Retinal pigment epithelial cell (primary cell): ENCODE measurements around the gene TMEM255B.

Source experiments
- DNase-seq: peaks from one replicate; pipeline ENCODE4 v3.0.0-alpha.2; 2010; ENCODE audit warnings: low read depth
- H3K4me3 ChIP-seq: 2 replicates; pipeline ENCODE4 v1.5.1; 2011; ENCODE audit warnings: mild to moderate bottlenecking, low read length, control low read depth, moderate library complexity
- TF ChIP-seq, protein P1 (sequence below): conservative IDR thresholded peaks from 2 replicates; pipeline ENCODE4 v1.5.1; 2011; ENCODE audit warnings: low read depth, low read length, control low read depth, inconsistent platforms

TMEM255B gene

DNA sequence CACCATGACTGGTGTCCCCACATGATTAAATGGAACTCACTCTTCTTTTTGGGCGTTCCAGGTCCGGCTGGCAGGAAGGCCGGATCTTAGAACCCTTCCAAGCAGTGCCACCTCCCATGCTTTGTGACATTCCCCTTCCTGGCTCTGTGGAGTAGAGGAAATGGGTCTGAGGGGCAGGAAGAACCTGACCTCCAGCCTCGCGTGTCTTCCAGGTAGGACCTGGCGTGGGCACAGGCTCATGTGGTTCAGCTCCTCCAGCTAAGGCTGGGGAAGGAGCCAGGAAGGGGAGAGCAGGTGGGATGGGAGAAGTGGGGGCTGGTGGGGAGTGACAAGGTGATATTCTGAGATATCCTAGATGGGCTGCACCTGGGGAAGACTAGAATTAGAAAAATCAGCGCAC lies 2.1 kb downstream of the TMEM255B start:
- no peak overlapping the region for H3K4me3 ChIP-seq
- TF ChIP-seq, protein P1, sequence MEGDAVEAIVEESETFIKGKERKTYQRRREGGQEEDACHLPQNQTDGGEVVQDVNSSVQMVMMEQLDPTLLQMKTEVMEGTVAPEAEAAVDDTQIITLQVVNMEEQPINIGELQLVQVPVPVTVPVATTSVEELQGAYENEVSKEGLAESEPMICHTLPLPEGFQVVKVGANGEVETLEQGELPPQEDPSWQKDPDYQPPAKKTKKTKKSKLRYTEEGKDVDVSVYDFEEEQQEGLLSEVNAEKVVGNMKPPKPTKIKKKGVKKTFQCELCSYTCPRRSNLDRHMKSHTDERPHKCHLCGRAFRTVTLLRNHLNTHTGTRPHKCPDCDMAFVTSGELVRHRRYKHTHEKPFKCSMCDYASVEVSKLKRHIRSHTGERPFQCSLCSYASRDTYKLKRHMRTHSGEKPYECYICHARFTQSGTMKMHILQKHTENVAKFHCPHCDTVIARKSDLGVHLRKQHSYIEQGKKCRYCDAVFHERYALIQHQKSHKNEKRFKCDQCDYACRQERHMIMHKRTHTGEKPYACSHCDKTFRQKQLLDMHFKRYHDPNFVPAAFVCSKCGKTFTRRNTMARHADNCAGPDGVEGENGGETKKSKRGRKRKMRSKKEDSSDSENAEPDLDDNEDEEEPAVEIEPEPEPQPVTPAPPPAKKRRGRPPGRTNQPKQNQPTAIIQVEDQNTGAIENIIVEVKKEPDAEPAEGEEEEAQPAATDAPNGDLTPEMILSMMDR = no peak
- no peak for DNase-seq

DNA sequence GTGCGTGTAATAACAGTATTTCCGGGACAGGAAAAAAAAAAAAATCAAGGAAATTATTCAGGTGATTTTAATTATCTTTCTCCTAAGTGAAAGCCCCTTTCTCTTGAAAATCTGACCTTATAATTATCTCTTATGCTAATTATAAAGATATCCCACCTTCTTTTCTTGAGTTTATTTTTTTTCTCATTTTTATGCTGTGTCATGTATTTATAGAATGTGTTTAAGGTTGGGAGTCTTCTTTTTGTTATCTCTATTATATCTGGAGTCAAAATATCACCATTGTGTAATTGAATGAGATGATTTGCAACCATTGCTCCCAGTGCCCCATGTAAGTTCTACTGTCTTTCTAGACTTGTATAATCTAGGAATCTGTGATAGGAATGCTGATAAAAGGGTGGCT lies 3.0 kb downstream of the TMEM255B start:
- TF ChIP-seq, protein P1 = no peak
- DNase-seq = no peak
- no peak overlapping the region for H3K4me3 ChIP-seq

DNA sequence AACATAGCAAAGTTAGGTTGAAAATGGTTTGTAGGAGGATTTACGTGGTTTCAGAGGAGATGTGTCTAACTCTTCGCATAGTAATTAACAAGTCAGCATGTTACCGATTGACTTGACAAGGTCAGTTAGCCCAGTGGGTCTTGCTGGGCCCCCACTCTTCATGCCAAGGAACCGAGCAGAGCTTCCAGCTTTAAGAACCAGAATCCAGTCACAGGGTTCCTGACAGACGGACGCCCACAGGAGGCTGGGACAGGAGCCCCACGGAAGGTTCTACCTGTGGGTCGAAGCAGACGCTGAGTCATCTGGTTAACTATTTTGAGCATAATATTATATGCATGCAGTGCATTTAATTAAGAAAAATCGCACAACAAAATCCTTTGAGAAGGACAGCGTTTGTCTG lies 3.5 kb downstream of the TMEM255B start:
- TF ChIP-seq, protein P1 = no peak
- no peak for DNase-seq
- no peak overlapping the region for H3K4me3 ChIP-seq

DNA sequence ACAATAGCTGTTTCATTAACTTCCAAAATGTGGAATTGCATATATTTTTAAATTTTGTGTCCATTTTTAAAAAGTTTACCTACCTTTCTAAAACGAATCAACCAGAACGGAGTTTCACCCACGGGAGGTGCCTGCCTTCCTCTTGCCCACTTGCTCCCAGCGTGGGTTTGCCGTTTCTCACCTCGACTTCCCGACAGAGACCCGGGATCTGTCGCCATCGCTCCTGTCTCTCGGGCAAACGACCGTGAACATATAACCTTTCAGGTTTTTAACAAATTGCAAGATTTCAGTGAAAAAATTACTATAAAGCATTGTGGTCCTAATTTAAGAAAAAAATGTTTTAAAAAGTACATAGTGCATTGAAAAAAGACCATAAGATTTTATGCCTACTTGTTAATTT lies 4.2 kb downstream of the TMEM255B start:
- TF ChIP-seq, protein P1 = no peak
- no peak overlapping the region for H3K4me3 ChIP-seq
- no peak for DNase-seq

DNA sequence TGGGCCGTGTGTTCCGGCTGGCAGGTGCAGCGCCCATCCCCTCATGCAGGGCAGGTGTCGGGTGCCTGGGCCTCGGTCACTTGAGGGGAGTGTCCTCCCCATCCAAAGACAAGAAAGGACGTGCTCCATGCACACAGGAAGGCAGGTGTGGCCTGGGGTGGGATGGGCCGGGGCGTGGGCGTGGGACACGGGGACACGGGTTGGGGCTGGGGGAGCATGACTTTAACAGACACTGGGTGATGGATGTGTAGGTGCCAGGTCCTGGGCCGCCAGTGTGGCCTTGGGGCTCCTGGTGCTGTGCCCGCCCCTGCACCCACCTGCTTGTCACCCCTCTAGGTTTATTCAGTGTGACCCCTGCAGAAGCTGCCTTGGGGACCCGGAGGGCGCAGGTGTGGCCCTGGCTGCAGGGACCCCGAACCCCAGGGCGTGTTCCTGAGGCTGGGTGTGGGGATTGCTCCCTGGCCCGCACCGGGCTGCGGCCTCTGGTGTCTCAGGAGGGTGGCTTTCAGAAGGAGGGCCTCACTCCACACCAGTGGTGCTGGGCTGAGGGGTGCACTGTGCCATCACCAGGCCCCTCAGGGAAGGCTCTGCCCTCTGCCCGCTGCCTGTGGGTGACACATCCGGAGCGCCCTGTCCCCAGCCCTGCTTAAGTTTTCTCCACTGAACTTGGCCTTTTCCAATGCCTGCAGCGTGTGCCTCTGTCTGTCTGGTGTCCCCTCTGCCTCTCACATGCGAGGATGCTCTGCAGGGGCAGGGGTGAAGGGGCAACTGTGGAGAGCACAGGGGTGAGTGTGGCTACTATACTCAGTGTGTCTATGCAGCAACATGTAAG lies 5.2 kb downstream of the TMEM255B start:
- TF ChIP-seq, protein P1 = no peak
- DNase-seq = no peak
- no peak overlapping the region for H3K4me3 ChIP-seq

DNA sequence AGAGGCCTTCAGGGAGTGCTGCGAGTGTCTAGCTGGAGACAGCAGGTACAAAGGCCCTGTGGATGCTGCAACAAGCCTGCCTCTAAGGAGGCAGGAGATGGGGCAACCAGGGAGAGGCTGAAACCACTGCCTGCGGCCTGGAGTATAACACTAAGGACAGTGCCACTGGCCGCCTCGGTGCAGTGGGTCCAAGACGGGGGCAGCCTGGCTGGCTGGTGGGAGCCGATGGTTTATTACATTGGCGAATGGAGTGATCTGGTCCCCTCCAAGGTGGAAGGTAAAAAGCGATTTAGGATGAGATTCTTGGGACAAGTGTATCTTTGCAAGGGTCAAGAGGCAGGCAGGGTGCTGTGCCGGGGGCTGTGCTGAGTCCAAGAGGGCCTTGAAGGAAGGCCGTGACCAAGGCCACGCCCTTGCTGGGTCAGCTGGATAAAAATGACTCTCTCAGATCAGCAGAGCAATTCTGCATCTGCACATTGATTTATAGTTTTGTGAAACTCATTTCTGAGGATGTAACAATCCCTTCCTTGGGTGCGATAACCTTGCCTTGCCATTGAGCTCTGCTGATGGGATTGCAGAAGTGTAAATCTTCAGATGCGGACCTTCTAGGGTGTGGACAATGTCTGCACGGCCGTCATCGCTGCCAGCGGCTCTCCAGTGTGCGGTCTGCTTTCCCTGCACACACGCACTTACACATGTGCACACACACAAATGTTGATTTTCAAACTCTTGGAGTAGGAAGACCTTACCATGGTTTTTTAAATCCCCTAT lies 6.0 kb downstream of the TMEM255B start:
- DNase-seq = no peak
- TF ChIP-seq, protein P1 = no peak
- no peak overlapping the region for H3K4me3 ChIP-seq
